ENCODE results near the gene SRSF1.
"Not testable (repeated sequence)": the region's sequence is repeated elsewhere in the genome, so short reads cannot be mapped to it uniquely, and the experiment has no call there.

SRSF1 gene

DNA sequence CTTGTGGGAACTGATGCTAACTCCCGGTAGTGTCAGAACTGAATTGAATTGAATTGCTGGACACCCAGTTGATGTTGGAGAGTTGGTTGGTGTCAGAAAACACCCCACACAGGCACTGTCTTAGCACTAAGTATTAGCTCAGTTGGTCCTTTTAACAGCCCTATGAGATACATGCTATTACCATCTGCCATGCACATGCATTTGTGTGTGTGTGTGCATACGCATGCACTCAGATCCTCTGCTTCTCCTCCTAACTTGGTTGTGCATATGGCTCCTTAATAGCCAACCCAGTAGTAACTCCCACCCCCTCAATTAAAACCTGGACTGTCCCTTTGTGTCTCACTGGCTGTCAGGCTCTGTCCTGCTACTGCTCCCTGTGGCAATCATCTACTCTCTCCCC, 43.9 kb upstream of the SRSF1 start:
- FAIRE-seq (no peak), DNase-seq (ENCODE audit: insufficient read length, low spot score) (no peak)
- TF ChIP-seq, protein P1, sequence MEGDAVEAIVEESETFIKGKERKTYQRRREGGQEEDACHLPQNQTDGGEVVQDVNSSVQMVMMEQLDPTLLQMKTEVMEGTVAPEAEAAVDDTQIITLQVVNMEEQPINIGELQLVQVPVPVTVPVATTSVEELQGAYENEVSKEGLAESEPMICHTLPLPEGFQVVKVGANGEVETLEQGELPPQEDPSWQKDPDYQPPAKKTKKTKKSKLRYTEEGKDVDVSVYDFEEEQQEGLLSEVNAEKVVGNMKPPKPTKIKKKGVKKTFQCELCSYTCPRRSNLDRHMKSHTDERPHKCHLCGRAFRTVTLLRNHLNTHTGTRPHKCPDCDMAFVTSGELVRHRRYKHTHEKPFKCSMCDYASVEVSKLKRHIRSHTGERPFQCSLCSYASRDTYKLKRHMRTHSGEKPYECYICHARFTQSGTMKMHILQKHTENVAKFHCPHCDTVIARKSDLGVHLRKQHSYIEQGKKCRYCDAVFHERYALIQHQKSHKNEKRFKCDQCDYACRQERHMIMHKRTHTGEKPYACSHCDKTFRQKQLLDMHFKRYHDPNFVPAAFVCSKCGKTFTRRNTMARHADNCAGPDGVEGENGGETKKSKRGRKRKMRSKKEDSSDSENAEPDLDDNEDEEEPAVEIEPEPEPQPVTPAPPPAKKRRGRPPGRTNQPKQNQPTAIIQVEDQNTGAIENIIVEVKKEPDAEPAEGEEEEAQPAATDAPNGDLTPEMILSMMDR (IDR thresholded peaks at IDR 0.05; ENCODE audit: insufficient read depth, missing control alignments) = no peak

DNA sequence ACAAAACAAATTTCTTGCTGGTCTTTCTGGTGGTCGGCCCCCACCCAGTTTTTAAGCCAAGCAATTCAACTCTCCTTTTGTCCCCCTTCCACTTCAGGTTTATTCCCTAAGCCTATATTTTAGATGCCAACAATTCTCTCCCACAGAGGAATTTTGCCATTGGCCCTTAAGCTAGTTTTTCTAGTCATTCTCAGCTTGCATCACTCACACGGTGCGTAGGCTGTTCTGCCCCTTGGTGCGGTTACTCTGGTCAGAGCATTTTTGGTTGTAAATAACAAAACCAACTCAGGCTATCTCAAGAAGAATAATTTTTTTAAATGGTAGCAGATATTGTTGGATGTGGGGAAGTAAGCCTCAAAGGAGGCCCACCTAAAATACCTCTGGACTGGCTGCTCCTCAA, 42.5 kb upstream of the SRSF1 start:
- no peak for DNase-seq (ENCODE audit: insufficient read length, low spot score)
- TF ChIP-seq, protein P1 (IDR thresholded peaks at IDR 0.05; ENCODE audit: insufficient read depth, missing control alignments) = no peak
- no peak for FAIRE-seq

DNA sequence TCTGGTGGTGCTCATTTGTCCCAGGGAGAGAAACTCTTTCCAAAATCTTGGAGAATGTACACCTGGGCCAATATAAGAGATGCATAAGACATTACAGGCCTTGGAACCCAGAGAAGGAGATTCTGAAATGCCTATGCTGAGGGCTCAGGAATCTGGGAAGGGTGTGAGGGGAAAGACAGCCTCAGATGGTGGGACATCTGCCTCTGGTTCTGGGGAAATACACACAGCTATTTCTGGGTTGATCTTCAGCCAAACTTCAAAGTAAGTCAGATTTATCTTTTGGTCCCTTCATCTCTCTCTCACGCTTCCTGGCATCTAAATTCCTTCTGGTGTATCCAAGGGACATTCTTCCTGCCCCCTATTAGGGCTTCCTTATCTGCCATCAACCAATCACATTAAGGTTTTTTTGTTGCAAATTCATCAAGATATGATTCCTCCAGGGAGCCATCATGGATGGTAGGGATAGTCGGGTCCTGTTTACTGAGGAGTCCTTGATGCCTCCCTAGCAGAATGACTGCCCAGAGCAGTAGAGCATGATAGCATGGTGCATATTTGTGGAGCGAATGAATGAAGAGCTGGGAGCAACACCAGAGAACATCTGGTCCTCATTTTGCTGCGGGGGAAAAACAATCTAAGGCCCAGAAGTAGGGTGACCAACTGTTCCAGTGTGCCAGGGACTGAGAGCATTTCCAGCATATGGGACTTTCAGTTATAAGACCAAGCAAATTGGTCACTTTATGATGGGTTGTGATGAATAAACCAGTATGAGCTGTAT, 40.5 kb upstream of the SRSF1 start:
- DNase-seq (ENCODE audit: insufficient read length, low spot score) = no peak
- no peak for FAIRE-seq
- TF ChIP-seq, protein P1 (IDR thresholded peaks at IDR 0.05; ENCODE audit: insufficient read depth, missing control alignments) = no peak

DNA sequence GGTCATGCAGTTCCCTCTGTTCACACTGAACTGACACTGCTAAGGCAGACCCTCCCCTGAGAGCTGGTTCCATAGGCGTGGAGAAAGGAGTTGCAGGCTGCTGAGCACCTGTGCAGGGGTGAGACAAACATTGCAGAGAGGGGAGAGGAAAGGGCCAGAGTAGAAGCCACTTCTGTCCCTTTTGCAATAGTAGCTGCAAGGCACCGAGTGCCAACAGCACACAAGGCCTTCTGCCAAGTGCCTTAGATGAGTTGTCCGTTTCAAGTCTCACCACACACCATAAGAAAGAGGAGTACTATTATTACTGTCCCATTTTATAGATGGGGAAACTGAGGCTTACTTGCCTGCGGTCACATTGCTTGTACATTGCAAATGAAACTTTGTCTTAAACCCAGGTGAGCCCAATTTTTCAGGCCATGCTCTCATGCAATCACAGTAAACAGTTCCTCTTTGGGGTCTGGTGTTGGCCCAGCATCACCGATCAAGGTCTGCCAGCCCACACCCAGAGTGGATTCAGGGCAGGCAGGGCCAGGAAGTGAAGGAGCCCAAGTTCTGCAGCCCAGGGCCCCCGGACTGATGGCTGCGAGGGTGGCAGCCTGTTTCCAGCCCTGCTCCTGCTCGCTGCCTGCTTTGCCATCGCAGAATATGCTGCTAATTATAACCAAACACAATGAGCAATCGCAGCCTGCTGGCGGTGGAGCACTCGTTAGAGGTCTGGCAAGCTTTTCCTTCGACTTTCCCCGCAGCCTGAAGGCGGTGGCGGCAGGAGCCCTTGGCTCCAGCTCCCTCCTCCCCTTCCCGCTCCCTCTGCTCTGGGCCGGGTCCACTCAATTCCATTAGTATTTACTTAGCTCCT, 39.4 kb upstream of the SRSF1 start:
- no peak for DNase-seq (ENCODE audit: insufficient read length, low spot score)
- TF ChIP-seq, protein P1 (IDR thresholded peaks at IDR 0.05; ENCODE audit: insufficient read depth, missing control alignments) = no peak
- FAIRE-seq = no peak

DNA sequence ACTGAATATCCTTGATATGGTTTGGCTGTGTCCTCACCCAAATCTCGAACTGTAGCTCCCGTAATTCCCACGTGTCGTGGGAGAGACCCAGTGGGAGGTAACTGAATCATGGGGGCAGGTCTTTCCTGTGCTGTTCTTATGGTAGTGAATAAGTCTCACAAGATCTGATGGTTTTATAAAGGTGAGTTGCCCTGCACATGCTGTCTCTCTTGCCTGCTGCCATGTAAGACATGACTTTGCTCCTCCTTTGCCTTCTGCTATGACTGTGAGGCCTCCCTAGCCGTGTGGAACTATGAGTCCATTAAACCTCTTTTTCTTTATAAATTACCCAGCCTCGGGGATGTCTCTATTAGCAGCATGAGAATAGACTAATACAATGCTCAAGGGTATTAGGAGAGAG, 37.2 kb upstream of the SRSF1 start:
- FAIRE-seq; DNase-seq (ENCODE audit: insufficient read length, low spot score): not testable (repeated sequence)

DNA sequence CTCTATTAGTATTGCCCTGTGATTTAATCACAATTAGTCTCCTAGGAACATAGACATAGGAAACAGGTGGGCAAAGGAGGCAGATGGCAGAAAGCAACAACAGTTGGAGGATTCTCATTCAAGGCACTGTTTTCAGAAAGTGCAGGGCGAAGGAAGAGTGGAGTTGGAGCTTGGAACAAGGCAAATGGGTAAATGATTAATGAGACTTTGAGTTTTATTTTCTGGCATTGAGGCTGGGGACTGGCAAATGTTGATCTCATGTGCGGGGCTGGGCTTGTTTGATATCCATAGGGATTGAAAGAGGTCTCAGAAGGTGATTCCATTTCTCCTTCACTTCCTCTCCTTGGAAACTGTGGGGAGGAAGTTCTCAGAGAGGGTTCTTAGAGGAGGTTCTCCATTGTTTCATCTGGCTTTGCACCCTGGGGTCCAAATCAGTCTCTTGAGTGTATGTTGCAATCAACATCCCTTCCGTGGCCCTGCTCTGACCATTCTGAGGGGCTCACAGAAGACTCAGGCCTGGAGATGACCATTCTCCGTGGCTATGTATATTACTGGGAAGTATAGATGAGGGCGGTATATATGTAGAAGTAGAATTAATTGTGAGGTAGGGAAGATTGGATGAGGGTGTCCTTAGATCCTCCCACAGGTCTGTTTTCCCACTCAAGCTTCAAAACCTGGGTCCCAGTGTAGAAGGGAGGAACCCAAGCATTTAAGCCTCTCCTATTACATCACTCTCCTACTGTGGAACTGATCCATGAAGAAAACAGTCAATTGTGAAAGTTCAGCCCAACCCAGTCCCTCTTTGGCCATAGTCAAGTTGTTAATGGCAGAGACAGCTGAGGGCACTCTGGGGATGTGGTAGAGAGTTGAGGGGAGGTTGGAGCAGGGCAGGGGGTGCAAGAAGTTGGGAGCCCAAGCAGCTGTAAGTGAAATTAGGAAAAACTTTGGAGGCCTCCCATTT, 36.5 kb upstream of the SRSF1 start:
- TF ChIP-seq, protein P1 (IDR thresholded peaks at IDR 0.05; ENCODE audit: insufficient read depth, missing control alignments) = no peak
- FAIRE-seq (no peak), DNase-seq (ENCODE audit: insufficient read length, low spot score) (no peak)

DNA sequence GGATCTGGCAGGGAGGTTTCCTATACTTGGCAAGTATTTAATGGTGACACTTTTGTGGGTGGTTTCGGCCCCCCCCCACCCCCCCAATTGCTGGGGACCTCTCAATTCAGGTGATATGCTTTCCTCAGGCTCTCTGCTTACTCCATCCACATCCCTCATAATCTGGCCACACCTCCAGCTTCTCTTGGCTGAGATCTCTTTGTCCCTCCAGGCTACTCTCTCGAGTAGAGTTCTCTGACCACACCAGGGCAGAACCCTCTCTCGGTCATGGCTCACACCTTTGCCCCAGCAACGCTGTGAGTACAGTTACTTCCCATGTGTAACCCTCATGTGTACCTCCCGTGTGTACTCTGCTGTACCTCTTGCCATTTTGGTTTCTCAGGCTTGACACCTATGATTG, 34.1 kb upstream of the SRSF1 start:
- FAIRE-seq = no peak
- TF ChIP-seq, protein P1 (IDR thresholded peaks at IDR 0.05; ENCODE audit: insufficient read depth, missing control alignments) = no peak
- no peak for DNase-seq (ENCODE audit: insufficient read length, low spot score)
